Loucy (cell line): ENCODE data around the gene AQP6.

Experiments used
- H2AFZ ChIP-seq: fragments of 200-600 bp; sonication (generic); 2 replicates; pipeline ENCODE4 v1.6.0; 2016; ENCODE audit warnings: antibody characterized with exemption, mild to moderate bottlenecking, low read length, moderate library complexity
- H3F3A ChIP-seq: fragments of 200-600 bp; 2 replicates; pipeline ENCODE4 v1.6.0; 2016; ENCODE audit warnings: antibody characterized with exemption, low read depth, mild to moderate bottlenecking
- H3K27me3 ChIP-seq: fragments of 200-600 bp; sonication (generic); 2 replicates; pipeline ENCODE4 v1.6.1; 2014; ENCODE audit warnings: low read length, mild to moderate bottlenecking; ENCODE audit not compliant: insufficient read depth, poor library complexity, severe bottlenecking
- H3K36me3 ChIP-seq: fragments of 200-600 bp; sonication (generic); 2 replicates; pipeline ENCODE4 v1.6.1; 2016; ENCODE audit warnings: low read length; ENCODE audit not compliant: insufficient read depth
- H3K4me1 ChIP-seq: fragments of 200-600 bp; sonication (generic); 2 replicates; pipeline ENCODE4 v1.5.1; 2014; ENCODE audit warnings: low read length, mild to moderate bottlenecking; ENCODE audit not compliant: insufficient read depth, poor library complexity, severe bottlenecking
- H3K4me2 ChIP-seq: fragments of 200-600 bp; sonication (generic); 2 replicates; pipeline ENCODE4 v1.6.0; 2014; ENCODE audit warnings: antibody characterized with exemption, low read length, low read depth, mild to moderate bottlenecking; ENCODE audit not compliant: poor library complexity, severe bottlenecking
- H3K4me3 ChIP-seq: fragments of 200-600 bp; sonication (generic); 2 replicates; pipeline ENCODE4 v1.5.1; 2014; ENCODE audit warnings: low read length, mild to moderate bottlenecking, mixed read lengths; ENCODE audit not compliant: poor library complexity, severe bottlenecking
- H3K79me2 ChIP-seq: fragments of 200-600 bp; sonication (generic); 2 replicates; pipeline ENCODE4 v1.6.1; 2014; ENCODE audit warnings: low read length; ENCODE audit not compliant: insufficient read depth
- H3K9ac ChIP-seq: fragments of 200-600 bp; sonication (generic); 2 replicates; pipeline ENCODE4 v1.6.0; 2014; ENCODE audit warnings: mild to moderate bottlenecking, low read depth, low read length, moderate library complexity; ENCODE audit not compliant: poor library complexity, severe bottlenecking
- H3K9me2 ChIP-seq: fragments of 200-600 bp; sonication (generic); replicated peaks from 2 replicates; pipeline ENCODE4 v1.6.1; 2016; ENCODE audit warnings: low read depth, low read length, mixed read lengths
- H3K9me3 ChIP-seq: fragments of 200-600 bp; sonication (generic); 2 replicates; pipeline ENCODE4 v1.6.1; 2014; ENCODE audit warnings: mild to moderate bottlenecking, antibody characterized with exemption, low read length, low read depth; ENCODE audit not compliant: insufficient read depth
- H4K20me1 ChIP-seq: fragments of 200-600 bp; sonication (generic); 2 replicates; pipeline ENCODE4 v1.6.0; 2014; ENCODE audit warnings: antibody characterized with exemption, low read length, mild to moderate bottlenecking; ENCODE audit not compliant: insufficient read depth, poor library complexity, severe bottlenecking
- EZH2phosphoT487 ChIP-seq: fragments of 200-600 bp; IDR thresholded peaks from 2 replicates; pipeline ENCODE4 v1.6.1; 2018; ENCODE audit warnings: antibody characterized with exemption, mild to moderate bottlenecking, moderate library complexity, borderline replicate concordance
- TF ChIP-seq, protein P1 (sequence below): fragments of 200-600 bp; sonication (generic); conservative IDR thresholded peaks from 2 replicates; pipeline ENCODE4 v1.5.1; 2014; ENCODE audit warnings: mild to moderate bottlenecking, antibody characterized with exemption, low read length

The AQP6 gene

DNA sequence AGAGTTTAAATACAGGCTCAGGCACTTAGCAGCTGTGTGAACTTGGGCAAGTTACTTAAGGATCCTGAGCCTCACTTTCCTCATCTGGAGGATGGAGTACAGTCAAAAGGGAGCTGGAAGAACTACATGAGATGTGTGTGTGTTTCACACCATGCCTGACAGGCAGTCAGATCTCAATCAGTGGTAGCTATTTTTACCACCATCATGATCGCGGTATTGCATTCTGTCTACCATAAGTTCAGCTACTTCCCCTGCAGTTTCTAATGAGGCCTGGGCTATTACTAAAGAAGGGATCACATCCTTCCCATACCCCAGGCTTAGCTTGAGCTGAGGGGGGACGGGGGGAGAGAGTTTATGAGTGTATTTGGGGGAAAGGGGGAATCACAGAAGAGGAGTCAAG lies 7.0 kb downstream of the AQP6 start:
- Histone ChIP-seq H3K4me3 (no peak overlapping the region), H3K27me3 (no peaks in the 10 kb centered on the region), H4K20me1 (no peaks in the 10 kb centered on the region), H3K4me2 (no peak overlapping the region), H3K9me3 (no peaks in the 10 kb centered on the region), H3K9me2 (no peaks in the 10 kb centered on the region), H3K36me3 (peaks cover under 1% of the 10 kb centered on the region; the same call in 1 of the 2 replicates), H3K9ac (no peak overlapping the region), H3K4me1 (no peaks in the 10 kb centered on the region), H3K79me2 (no peaks in the 10 kb centered on the region), H3F3A (no peaks in the 10 kb centered on the region), H2AFZ (no peak overlapping the region)
- TF ChIP-seq, protein P1, sequence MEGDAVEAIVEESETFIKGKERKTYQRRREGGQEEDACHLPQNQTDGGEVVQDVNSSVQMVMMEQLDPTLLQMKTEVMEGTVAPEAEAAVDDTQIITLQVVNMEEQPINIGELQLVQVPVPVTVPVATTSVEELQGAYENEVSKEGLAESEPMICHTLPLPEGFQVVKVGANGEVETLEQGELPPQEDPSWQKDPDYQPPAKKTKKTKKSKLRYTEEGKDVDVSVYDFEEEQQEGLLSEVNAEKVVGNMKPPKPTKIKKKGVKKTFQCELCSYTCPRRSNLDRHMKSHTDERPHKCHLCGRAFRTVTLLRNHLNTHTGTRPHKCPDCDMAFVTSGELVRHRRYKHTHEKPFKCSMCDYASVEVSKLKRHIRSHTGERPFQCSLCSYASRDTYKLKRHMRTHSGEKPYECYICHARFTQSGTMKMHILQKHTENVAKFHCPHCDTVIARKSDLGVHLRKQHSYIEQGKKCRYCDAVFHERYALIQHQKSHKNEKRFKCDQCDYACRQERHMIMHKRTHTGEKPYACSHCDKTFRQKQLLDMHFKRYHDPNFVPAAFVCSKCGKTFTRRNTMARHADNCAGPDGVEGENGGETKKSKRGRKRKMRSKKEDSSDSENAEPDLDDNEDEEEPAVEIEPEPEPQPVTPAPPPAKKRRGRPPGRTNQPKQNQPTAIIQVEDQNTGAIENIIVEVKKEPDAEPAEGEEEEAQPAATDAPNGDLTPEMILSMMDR = no peak
- no peak for TF ChIP-seq EZH2phosphoT487

DNA sequence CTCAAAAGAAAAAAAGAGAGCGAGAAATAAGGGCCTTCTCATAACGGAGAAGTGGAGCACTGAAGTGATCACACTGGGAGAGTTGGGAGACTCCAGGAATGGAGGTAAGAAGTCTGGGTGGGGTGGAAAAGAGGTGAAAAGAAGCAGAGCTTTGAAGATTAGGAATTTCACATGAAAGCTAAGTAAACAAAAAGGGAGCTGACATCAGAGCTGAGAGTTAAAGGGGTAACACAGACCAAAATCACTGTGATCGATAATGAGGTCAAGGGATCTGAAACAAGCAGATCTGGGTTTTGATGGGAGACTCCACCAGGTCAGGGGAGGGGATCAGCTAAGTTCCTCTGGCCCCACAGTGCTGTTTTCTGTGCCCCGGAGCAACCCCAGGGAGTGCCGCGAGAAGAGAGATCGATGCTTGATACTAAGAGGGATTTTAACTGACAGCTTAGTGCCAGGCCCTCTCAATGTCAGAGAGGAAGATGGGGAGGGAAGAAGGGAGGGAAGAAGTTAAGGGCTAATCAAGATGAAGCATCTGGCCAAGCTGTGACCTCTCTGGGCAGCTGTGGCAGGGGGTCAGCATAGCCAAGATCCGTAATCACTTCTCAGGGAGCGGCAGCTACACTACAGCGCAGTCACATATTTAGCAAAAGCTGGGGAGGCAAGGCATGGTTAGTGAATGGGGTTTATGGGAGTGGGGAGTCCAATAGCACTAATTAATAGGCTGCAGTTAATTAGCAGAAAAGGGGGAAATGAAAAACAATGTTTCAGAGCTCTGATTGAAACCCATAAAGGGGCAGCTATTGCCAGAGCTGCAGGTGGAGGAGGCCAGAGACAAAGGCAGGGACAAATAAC lies 8.0 kb downstream of the AQP6 start:
- no peaks in the 10 kb centered on the region for H3K79me2 ChIP-seq
- no peaks in the 10 kb centered on the region for H4K20me1 ChIP-seq
- H3K9ac ChIP-seq = no peak overlapping the region
- TF ChIP-seq EZH2phosphoT487 = no peak
- TF ChIP-seq, protein P1 = no peak
- H3K9me3 ChIP-seq = no peaks in the 10 kb centered on the region
- H3F3A ChIP-seq = no peaks in the 10 kb centered on the region
- H3K4me3 ChIP-seq = no peak overlapping the region
- H3K4me1 ChIP-seq = no peaks in the 10 kb centered on the region
- H3K36me3 ChIP-seq = peaks cover 10% of the 10 kb centered on the region; the same call in 1 of the 2 replicates
- no peak overlapping the region for H3K4me2 ChIP-seq
- H3K27me3 ChIP-seq = no peaks in the 10 kb centered on the region
- no peaks in the 10 kb centered on the region for H3K9me2 ChIP-seq
- no peak overlapping the region for H2AFZ ChIP-seq

DNA sequence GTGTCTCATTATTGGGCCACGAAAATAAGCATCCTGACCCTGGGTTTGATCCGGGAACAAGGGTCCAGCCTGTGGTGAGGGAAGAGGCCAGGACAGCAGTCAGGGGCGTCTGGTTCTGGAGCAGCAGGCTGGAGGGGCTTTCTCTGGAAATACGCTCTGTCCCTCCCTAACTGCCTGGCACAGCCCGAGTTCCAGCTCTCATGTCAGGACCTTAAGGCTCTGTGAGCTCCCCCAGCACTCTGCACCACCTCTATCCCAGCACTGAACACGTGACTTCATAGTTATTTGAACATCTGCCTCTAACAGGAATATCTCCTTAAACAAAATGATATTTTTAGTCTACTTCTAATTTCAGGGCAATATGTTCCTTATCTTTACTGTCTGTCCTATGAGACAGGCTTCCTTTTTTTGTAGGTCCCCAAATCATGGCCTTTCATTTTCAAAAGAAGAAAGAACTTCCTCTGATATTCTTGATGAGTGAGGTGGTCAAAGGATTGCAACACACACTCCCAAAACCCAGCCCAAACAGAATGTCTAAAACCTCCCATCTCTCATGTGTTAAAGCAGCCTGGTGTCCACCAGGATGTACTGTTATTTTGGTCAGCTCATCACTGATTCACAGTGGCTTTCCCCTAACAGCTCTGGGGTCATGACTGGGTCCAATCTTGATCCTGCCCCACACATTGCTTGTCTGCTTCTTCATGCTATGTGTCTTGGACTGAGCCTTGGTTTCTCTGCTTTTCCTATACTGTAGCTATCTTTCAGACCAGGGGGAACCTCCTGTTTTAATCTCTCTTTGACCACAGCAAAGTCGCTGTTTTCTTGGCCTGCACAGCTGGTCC lies 9.7 kb downstream of the AQP6 start:
- Histone ChIP-seq H3K9ac (no peak overlapping the region), H4K20me1 (no peaks in the 10 kb centered on the region), H3K79me2 (no peaks in the 10 kb centered on the region), H3K4me1 (no peaks in the 10 kb centered on the region), H2AFZ (no peak overlapping the region), H3K9me3 (no peaks in the 10 kb centered on the region), H3K36me3 (peaks cover 20% of the 10 kb centered on the region; the same call in 1 of the 2 replicates), H3K27me3 (no peaks in the 10 kb centered on the region), H3F3A (no peaks in the 10 kb centered on the region), H3K9me2 (no peaks in the 10 kb centered on the region), H3K4me2 (no peak overlapping the region), H3K4me3 (no peak overlapping the region)
- TF ChIP-seq, protein P1 = no peak
- TF ChIP-seq EZH2phosphoT487 = no peak
